ENCODE results near the gene IBSP.
A peak's percentile ranks its signal among the peaks of the same experiment; 100 is the strongest.

IBSP gene

GRCh38 chr4:87856816-87857215 is 57.5 kb downstream of the IBSP start:
- Histone ChIP-seq H3K4ac (ENCODE audit: low read depth, low read length) (no peak overlapping the region), H3K4me3 (ENCODE audit: low read depth, low read length) (no peak overlapping the region), H3K4me2 (ENCODE audit: low read length) (no peak overlapping the region), H2AFZ (ENCODE audit: insufficient read depth, low read length, poor library complexity) (no peak overlapping the region), H3K9ac (ENCODE audit: low read length) (no peak overlapping the region), H3K79me2 (ENCODE audit: control insufficient read depth, insufficient read depth, low read length, poor library complexity) (no peaks in the 10 kb centered on the region), H3K4me1 (ENCODE audit: control insufficient read depth in 1 of 2, insufficient read depth in 2 of 2, low read length in 2 of 2) (peaks cover 3 to 7% of the 10 kb centered on the region in 2 experiments), H3K14ac (ENCODE audit: low read length) (no peak overlapping the region), H2BK120ac (ENCODE audit: insufficient read depth, low read length, poor library complexity) (no peak overlapping the region), H2BK5ac (ENCODE audit: low read depth, low read length, poor library complexity) (no peak overlapping the region), H3K36me3 (ENCODE audit: control insufficient read depth in 1 of 2, insufficient read depth in 2 of 2, low read length in 2 of 2) (peaks cover 0 to 2% of the 10 kb centered on the region in 2 experiments), H4K8ac (ENCODE audit: low read depth, low read length) (no peak overlapping the region), H2AK5ac (ENCODE audit: low read length) (no peak overlapping the region), H3K27me3 (ENCODE audit: insufficient read depth, low read length) (no peaks in the 10 kb centered on the region), H3K18ac (ENCODE audit: low read length) (no peak overlapping the region), H3K27ac (ENCODE audit: low read depth, low read length) (no peak overlapping the region), H2BK12ac (ENCODE audit: low read length) (no peak overlapping the region), H3K79me1 (ENCODE audit: low read length) (peaks cover 7% of the 10 kb centered on the region), H3K23ac (ENCODE audit: low read length) (no peak overlapping the region), H3K9me3 (ENCODE audit: insufficient read depth, low read depth, low read length) (no peaks in the 10 kb centered on the region), H4K91ac (ENCODE audit: low read depth, low read length) (no peak overlapping the region), H4K12ac (ENCODE audit: low read depth, low read length) (no peak overlapping the region)
- WGBS (ENCODE audit: extremely low coverage, insufficient coverage, insufficient read length), result no CpG with 5 or more reads among the region's 1 CpG
- peak in 1 of 2 donors; percentile 20 for DNase-seq

DNA sequence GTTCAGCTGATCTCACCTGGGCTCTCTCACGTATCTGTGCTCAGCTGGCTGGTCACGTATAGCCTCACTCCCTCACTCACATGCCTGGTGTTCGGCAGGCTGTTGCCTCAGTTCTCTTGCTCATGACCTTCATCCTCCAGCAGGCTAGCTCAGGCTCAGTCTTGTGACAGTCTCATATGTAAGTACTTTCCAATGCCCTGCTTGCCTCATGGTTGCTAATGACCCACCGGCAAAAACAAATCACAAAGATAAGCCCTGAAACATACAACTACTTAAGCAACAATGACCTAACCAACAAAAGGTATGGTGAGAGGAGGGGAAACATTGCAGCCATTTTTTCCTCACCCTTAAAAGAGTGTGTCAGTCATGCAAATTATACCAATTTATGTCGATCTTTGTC is 58.4 kb downstream of the IBSP start:
- no peak overlapping the region for H3K4me3 ChIP-seq (ENCODE audit: low read depth, low read length)
- H3K14ac ChIP-seq (ENCODE audit: low read length), result no peak overlapping the region
- H3K4ac ChIP-seq (ENCODE audit: low read depth, low read length), result no peak overlapping the region
- no CpG with 5 or more reads among the region's 5 CpGs for WGBS (ENCODE audit: extremely low coverage, insufficient coverage, insufficient read length)
- H3K23ac ChIP-seq (ENCODE audit: low read length), result no peak overlapping the region
- H2AK5ac ChIP-seq (ENCODE audit: low read length), result no peak overlapping the region
- H2BK120ac ChIP-seq (ENCODE audit: insufficient read depth, low read length, poor library complexity), result no peak overlapping the region
- H3K18ac ChIP-seq (ENCODE audit: low read length), result peak overlapping the region; percentile 1
- H3K9me3 ChIP-seq (ENCODE audit: insufficient read depth, low read depth, low read length), result no peaks in the 10 kb centered on the region
- H3K27me3 ChIP-seq (ENCODE audit: insufficient read depth, low read length), result no peaks in the 10 kb centered on the region
- H3K9ac ChIP-seq (ENCODE audit: low read length), result no peak overlapping the region
- DNase-seq, result peak; percentile 55 to 73
- H4K12ac ChIP-seq (ENCODE audit: low read depth, low read length), result no peak overlapping the region
- peaks cover 0 to 2% of the 10 kb centered on the region in 2 experiments for H3K36me3 ChIP-seq (ENCODE audit: control insufficient read depth in 1 of 2, insufficient read depth in 2 of 2, low read length in 2 of 2)
- H2AFZ ChIP-seq (ENCODE audit: insufficient read depth, low read length, poor library complexity), result no peak overlapping the region
- H3K4me1 ChIP-seq (ENCODE audit: control insufficient read depth in 1 of 2, insufficient read depth in 2 of 2, low read length in 2 of 2), result peaks cover 3 to 7% of the 10 kb centered on the region in 2 experiments
- H2BK12ac ChIP-seq (ENCODE audit: low read length), result peak overlapping the region; percentile 89
- no peak overlapping the region for H4K91ac ChIP-seq (ENCODE audit: low read depth, low read length)
- H2BK5ac ChIP-seq (ENCODE audit: low read depth, low read length, poor library complexity), result no peak overlapping the region
- H3K79me1 ChIP-seq (ENCODE audit: low read length), result peaks cover 7% of the 10 kb centered on the region
- no peak overlapping the region for H3K4me2 ChIP-seq (ENCODE audit: low read length)
- H3K27ac ChIP-seq (ENCODE audit: low read depth, low read length), result no peak overlapping the region
- H4K8ac ChIP-seq (ENCODE audit: low read depth, low read length), result no peak overlapping the region
- no peaks in the 10 kb centered on the region for H3K79me2 ChIP-seq (ENCODE audit: control insufficient read depth, insufficient read depth, low read length, poor library complexity)
